Vagina (tissue), 2 donors: Measurements from ENCODE around the gene OSBP2.

Experiments used
- CTCF ChIP-seq, 3 experiments: fragments of 450-650 bp in 2 of 3; fragments of 200-600 bp in 1 of 3; sonication (generic) in 1 of 3; IDR thresholded peaks; one replicate each; pipeline ENCODE4 v1.5.1; 2017 to 2019; ENCODE audit warnings: antibody characterized with exemption in 3 of 3, mild to moderate bottlenecking in 2 of 3, moderate library complexity in 2 of 3
- POLR2A ChIP-seq, 2 donors: fragments of 450-650 bp; IDR thresholded peaks; one replicate each; pipeline ENCODE4 v1.6.1; 2017; ENCODE audit warnings: antibody characterized with exemption in 2 of 2, mild to moderate bottlenecking in 2 of 2, moderate library complexity in 2 of 2
- POLR2AphosphoS5 ChIP-seq, 2 donors: sonication (generic); formaldehyde crosslinking; IDR thresholded peaks; one replicate each; pipeline ENCODE4 v1.9.0; 2017; ENCODE audit warnings: antibody characterized with exemption in 2 of 2, mild to moderate bottlenecking in 2 of 2, low read depth in 1 of 2; ENCODE audit not compliant: insufficient read depth in 1 of 2

DNA sequence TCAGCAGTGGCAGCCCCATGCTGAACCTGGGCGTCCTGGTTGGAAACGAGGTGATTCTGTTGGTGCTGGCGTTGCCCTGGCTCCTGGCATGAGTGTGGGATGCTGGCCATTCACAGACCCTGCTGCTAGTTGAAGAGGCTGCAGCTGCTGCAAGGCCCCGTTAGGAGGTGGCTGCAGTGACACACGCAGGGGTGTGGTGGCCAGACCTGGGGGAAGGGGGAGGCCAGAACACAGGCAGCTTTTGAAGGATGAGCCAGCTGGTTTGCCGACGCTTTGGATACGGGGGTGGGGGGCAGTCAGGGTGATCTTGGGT lies 196.7 kb downstream of the OSBP2 start:
- no peak for TF ChIP-seq CTCF (IDR thresholded peaks at IDR 0.05)
- no peak for TF ChIP-seq POLR2AphosphoS5 (IDR thresholded peaks at IDR 0.05; ENCODE audit: insufficient read depth in 1 of 2, low read depth in 1 of 2)
- no peak for TF ChIP-seq POLR2A (IDR thresholded peaks at IDR 0.05)
